Uterus (tissue), 2 donors: ENCODE results near the gene STOX2.
"Not testable (repeated sequence)": the region's sequence is repeated elsewhere in the genome, so short reads cannot be mapped to it uniquely, and the experiment has no call there.

Experiments
- CTCF ChIP-seq, 4 experiments: fragments of 200-600 bp in 2 of 4; fragments of 450-650 bp in 2 of 4; sonication (generic) in 2 of 4; IDR thresholded peaks; one replicate each; pipeline ENCODE4 v1.5.1; 2016 to 2019; ENCODE audit warnings: antibody characterized with exemption in 4 of 4, mild to moderate bottlenecking in 2 of 4, moderate library complexity in 1 of 4
- POLR2A ChIP-seq, 2 donors: fragments of 450-650 bp; IDR thresholded peaks; one replicate each; pipeline ENCODE4 v1.6.1; 2016; ENCODE audit warnings: antibody characterized with exemption in 2 of 2, mild to moderate bottlenecking in 1 of 2, moderate library complexity in 1 of 2

- TF ChIP-seq CTCF, POLR2A (IDR thresholded peaks at IDR 0.05): not testable (repeated sequence)
These were observed 47.5 kb downstream of the STOX2 start for GRCh38 chr4:183952652-183953051.
